VCaP (cell line): Measurements from ENCODE around the gene ADAM22.
"Not testable (repeated sequence)": the region's sequence is repeated elsewhere in the genome, so short reads cannot be mapped to it uniquely, and the experiment has no call there.

ENCODE experiments used
- H3K27ac ChIP-seq: fragments of 450-650 bp; 2 replicates; pipeline ENCODE4 v1.5.1; 2017
- CTCF ChIP-seq: fragments of 450-650 bp; conservative IDR thresholded peaks from 2 replicates; pipeline ENCODE4 v1.5.1; 2017; ENCODE audit warnings: mild to moderate bottlenecking, moderate library complexity

Gene ADAM22

DNA sequence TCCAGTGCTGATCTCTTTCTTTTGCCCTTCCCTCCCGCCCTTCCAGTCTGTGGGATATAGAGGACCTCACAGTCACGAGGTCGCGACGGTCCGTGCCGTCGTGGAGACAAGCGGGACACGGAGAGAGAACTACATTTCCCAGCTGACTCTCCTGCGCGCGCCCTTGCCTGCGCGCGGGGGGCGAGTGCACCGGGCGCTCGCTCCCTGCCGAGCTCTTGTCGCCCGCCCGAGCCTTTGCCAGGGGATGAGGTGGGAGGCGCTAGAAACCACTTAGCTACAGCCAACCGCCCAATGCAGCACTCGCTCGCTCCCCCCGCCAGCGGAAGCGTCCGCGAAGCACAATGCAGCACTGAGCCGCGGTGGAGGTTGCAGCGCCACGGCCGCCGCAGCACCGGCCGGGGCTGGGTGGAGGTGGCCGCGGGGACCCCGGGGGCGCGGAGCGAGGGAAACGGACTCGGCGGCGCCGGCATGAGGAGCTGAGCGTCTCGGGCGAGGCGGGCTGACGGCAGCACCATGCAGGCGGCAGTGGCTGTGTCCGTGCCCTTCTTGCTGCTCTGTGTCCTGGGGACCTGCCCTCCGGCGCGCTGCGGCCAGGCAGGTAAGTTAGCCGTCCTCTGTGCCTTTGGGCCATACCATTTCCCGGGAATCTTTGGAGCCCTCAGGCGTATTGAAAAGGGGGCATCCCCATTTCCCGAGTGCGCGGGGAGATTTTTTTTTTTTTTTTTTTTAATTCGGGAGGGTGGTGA is at the start of gene ADAM22:
TSS of gene ADAM22 (plus strand) at position 299 of the 746 bp plus-strand sequence. CDS start at position 514, 215 bp downstream.
- TF ChIP-seq CTCF = no peak; the same call in 1 of the 2 replicates
- peak within 1 kb of the TSS; percentile 83 for H3K27ac ChIP-seq

GRCh38 chr7:87885018-87885417 is 49.0 kb upstream of the ADAM22 start:
- H3K27ac ChIP-seq = peak overlapping the region; percentile 38

DNA sequence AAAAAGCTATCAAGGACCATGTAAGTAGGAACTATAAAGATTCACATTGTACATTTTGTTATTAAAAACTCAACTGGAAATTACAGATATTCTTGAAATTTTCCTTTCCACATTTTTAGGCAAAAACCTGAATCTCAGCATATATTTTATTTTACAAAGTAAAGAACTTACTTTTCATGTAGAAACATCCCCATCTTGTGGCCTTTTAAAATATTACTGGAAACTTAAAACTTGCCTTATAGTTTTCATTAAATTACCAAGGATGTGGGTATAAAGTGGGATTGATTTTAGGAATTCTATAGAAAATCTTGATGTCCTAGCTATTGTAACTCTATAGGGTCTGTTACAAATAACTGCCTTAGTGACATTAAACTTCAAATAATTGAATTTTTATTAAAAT is 47.2 kb upstream of the ADAM22 start:
- TF ChIP-seq CTCF = peak; percentile 73
- no peak overlapping the region for H3K27ac ChIP-seq

More at GRCh38 chr7:87885018-87885417, 49.0 kb upstream of the ADAM22 start:
- TF ChIP-seq CTCF = peak; percentile 56

GRCh38 chr7:87895363-87895762 is 38.7 kb upstream of the ADAM22 start:
- no peak for TF ChIP-seq CTCF
- no peak overlapping the region for H3K27ac ChIP-seq

GRCh38 chr7:87899255-87899654 is 34.8 kb upstream of the ADAM22 start:
- no peak for TF ChIP-seq CTCF
- H3K27ac ChIP-seq = no peak overlapping the region

DNA sequence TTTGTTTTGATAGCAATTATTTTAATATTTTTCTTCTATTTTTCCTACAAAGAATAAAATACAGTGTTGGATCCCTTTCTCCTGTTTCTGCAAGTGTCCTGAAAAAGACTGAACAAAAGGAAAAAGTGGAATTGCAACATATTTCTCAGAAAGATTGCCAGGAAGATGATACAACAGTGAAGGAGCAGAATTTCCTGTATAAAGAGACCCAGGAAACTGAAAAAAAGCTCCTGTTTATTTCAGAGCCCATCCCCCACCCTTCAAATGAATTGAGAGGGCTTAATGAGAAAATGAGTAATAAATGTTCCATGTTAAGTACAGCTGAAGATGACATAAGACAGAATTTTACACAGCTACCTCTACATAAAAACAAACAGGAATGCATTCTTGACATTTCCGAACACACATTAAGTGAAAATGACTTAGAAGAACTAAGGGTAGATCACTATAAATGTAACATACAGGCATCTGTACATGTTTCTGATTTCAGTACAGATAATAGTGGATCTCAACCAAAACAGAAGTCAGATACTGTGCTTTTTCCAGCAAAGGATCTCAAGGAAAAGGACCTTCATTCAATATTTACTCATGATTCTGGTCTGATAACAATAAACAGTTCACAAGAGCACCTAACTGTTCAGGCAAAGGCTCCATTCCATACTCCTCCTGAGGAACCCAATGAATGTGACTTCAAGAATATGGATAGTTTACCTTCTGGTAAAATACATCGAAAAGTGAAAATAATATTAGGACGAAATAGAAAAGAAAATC is 26.7 kb upstream of the ADAM22 start:
- peak overlapping the region; percentile 40 for H3K27ac ChIP-seq

- H3K27ac ChIP-seq = not testable (repeated sequence)
These were observed 25.2 kb upstream of the ADAM22 start for GRCh38 chr7:87908814-87909213.

DNA sequence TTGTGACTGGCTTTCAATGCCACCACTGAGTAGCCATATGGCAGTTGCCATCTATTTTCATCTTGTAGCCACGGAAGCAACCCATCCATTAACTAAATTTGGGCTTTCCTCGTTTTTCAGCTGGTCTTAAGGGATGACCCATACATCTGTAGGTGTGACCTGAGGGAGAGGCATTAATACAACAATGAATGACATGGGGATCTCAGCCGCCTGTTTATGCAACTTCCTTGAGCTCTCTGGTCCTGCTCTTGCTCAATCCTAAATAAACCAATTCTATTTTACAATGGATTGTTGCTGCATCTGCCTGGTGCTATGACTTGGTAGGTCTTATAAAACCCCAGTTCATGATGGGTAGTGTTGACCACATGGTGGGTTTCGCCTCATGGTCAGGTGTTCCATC is 21.9 kb upstream of the ADAM22 start:
- no peak overlapping the region for H3K27ac ChIP-seq
- TF ChIP-seq CTCF = no peak
